ENCODE data around the gene RNASE3. TPM values are rescaled to one million over a fixed set of nuclear protein-coding genes. Genes with fewer than 3 reads are reported as not detected.

The RNASE3 gene
- total RNA-seq, 1 donor from 2014 or later = not detected

Other genes with a start within 250 kb of the RNASE3 start
- not detected in 2 replicates for gene OR6S1, start 249.7 kb upstream of the RNASE3 start, total RNA-seq
- 0.34 and 0.39 TPM in 2 replicates for gene RNASE4, start 206.8 kb upstream of the RNASE3 start, total RNA-seq
- 0.57 and 0.59 TPM in 2 replicates for gene ANG, start 202.6 kb upstream of the RNASE3 start, total RNA-seq
- not detected in 2 replicates for gene EDDM3A, start 145.5 kb upstream of the RNASE3 start, total RNA-seq
- gene EDDM3B, start 123.0 kb upstream of the RNASE3 start, total RNA-seq = not detected in 2 replicates
- 0.54 and 0.78 TPM in 2 replicates for gene RNASE6, start 110.1 kb upstream of the RNASE3 start, total RNA-seq
- gene RNASE1, start 88.5 kb upstream of the RNASE3 start, total RNA-seq = not detected in 2 replicates
- not detected in 2 replicates for gene RNASE2, start 64.1 kb downstream of the RNASE3 start, total RNA-seq
- 96.1 and 100 TPM in 2 replicates for gene METTL17, start 98.6 kb downstream of the RNASE3 start, total RNA-seq
- gene SLC39A2, start 107.9 kb downstream of the RNASE3 start, total RNA-seq = 0.24 and 0.36 TPM in 2 replicates
- gene NDRG2, start 133.7 kb downstream of the RNASE3 start, total RNA-seq = 1.5 and 1.6 TPM in 2 replicates
- gene TPPP2, start 138.8 kb downstream of the RNASE3 start, total RNA-seq = not detected in 2 replicates
- gene RNASE13, start 143.4 kb downstream of the RNASE3 start, total RNA-seq = not detected in 2 replicates
- gene RNASE7, start 151.0 kb downstream of the RNASE3 start, total RNA-seq = not detected in 2 replicates
- gene RNASE8, start 166.4 kb downstream of the RNASE3 start, total RNA-seq = not detected in 2 replicates
- not detected in 2 replicates for gene ARHGEF40, start 178.9 kb downstream of the RNASE3 start, total RNA-seq
- 8.2 and 8.3 TPM in 2 replicates for gene ZNF219, start 207.3 kb downstream of the RNASE3 start, total RNA-seq
- gene TMEM253, start 209.7 kb downstream of the RNASE3 start, total RNA-seq = not detected in 2 replicates

Measured in activated T-helper 1 cell treated with anti-CD3 and anti-CD28 coated beads, Interleukin-12 subunit alpha, Interleukin-12 subunit beta, Interleukin-2, Interleukin-4 antibody, amounts not matched to agents 30 ng/mL and 10 ng/mL and 1 ng/mL, durations not matched to agents 14 hours and 24 hours and 36 hours (primary cell).